ENCODE data around the gene NAPG.

GRCh38 chr18:10590412-10590811 is 64.6 kb downstream of the NAPG start:
- no peak for TF ChIP-seq CTCF (IDR thresholded peaks at IDR 0.05)
- no peak for TF ChIP-seq E2F6 (IDR thresholded peaks at IDR 0.05; ENCODE audit: borderline replicate concordance, low read depth)
- TF ChIP-seq REST (IDR thresholded peaks at IDR 0.05), result no peak
- no peak for TF ChIP-seq BHLHE40 (IDR thresholded peaks at IDR 0.05; ENCODE audit: low read depth, low read length)
- TF ChIP-seq HMGXB4 (CRISPR knock-in tag; IDR thresholded peaks at IDR 0.05; ENCODE audit: borderline replicate concordance), result no peak

Measured in A549 (cell line).